Endothelial cell of umbilical vein (primary cell): ENCODE results near the gene SPATS2L. TPM values are rescaled to one million over a fixed set of nuclear protein-coding genes. Genes with fewer than 3 reads are reported as not detected.

Experiments used
- BruUV-seq: library from RNA; stranded (reverse); fragments of 400-500 nt; replicated peaks from 2 replicates; lab custom pipeline; 2021; lab: Mats Ljungman, UMichigan
- CTCF ChIA-PET: fragments of 300-600, 350-600 bp; sonication (Branson Sonifier 250); formaldehyde crosslinking; loops from one replicate; lab custom pipeline; 2021; ENCODE audit warnings: antibody characterized with exemption, inconsistent platforms; lab: Charles Lee
- POLR2A ChIA-PET: fragments of 300-600, 350-600 bp; sonication (Branson Sonifier 250); formaldehyde crosslinking; loops from one replicate; lab custom pipeline; 2021; ENCODE audit warnings: antibody characterized with exemption, inconsistent platforms; lab: Charles Lee
- DNase-seq: peaks from one replicate; pipeline ENCODE4 v3.0.0-alpha.2; 2011; ENCODE audit warnings: low read depth, low spot score
- FAIRE-seq: peaks from 2 replicates; lab custom pipeline; 2011; peaks lifted over from hg19 to GRCh38; lab: Jason Lieb, UNC
- H2AFZ ChIP-seq: 2 replicates; pipeline ENCODE4 v1.6.0; 2012; ENCODE audit warnings: low read depth, low read length, control low read depth, inconsistent platforms
- H3K27ac ChIP-seq: 2 replicates; pipeline ENCODE4 v1.5.1; 2011; ENCODE audit warnings: low read depth, mild to moderate bottlenecking, control low read depth, low read length, moderate library complexity; ENCODE audit not compliant: insufficient read depth
- H3K27me3 ChIP-seq, 2 experiments: 2 replicates each; pipeline versions ENCODE4 v1.6.0 to v1.6.1; 2011; ENCODE audit warnings: low read length in 2 of 2, mixed read lengths in 1 of 2; ENCODE audit not compliant: control insufficient read depth in 2 of 2, insufficient read depth in 2 of 2
- H3K36me3 ChIP-seq, 2 experiments: 2 replicates in 1 of 2; 3 replicates in 1 of 2; pipeline ENCODE4 v1.5.1; 2011; ENCODE audit warnings: low read length in 2 of 2, mild to moderate bottlenecking in 1 of 2, moderate library complexity in 1 of 2; ENCODE audit not compliant: control insufficient read depth in 2 of 2, insufficient read depth in 2 of 2; ENCODE audit errors: extremely low read depth in 1 of 2
- H3K4me1 ChIP-seq: 3 replicates; pipeline ENCODE4 v1.5.1; 2011; ENCODE audit warnings: mild to moderate bottlenecking, low read length; ENCODE audit not compliant: control insufficient read depth, insufficient read depth; ENCODE audit errors: extremely low read depth
- H3K4me2 ChIP-seq: 2 replicates; pipeline ENCODE4 v1.6.1; 2011; ENCODE audit warnings: low read length, control low read depth, mixed read lengths; ENCODE audit not compliant: insufficient read depth
- H3K4me3 ChIP-seq, 3 experiments: fragments of 200-600 bp in 1 of 3; sonication (generic), shearing (Covaris generic) in 1 of 3; replicated peaks in 1 of 3; 2 replicates each; pipeline ENCODE4 v1.5.1; 2011 to 2016; ENCODE audit warnings: control low read depth in 3 of 3, low read length in 3 of 3, mild to moderate bottlenecking in 2 of 3, inconsistent platforms in 1 of 3, low read depth in 1 of 3, moderate library complexity in 1 of 3; ENCODE audit not compliant: insufficient read depth in 1 of 3
- H3K79me2 ChIP-seq: 2 replicates; pipeline ENCODE4 v1.6.0; 2012; ENCODE audit warnings: low read length, inconsistent platforms; ENCODE audit not compliant: control insufficient read depth, insufficient read depth
- H3K9ac ChIP-seq: replicated peaks from 2 replicates; pipeline ENCODE3; 2011; ENCODE audit warnings: low read length, control low read depth; ENCODE audit not compliant: insufficient read depth; ENCODE audit errors: extremely low read depth
- H3K9me1 ChIP-seq: replicated peaks from 3 replicates; pipeline ENCODE4 v1.6.0; 2011; ENCODE audit warnings: mild to moderate bottlenecking, low read length; ENCODE audit not compliant: control insufficient read depth, insufficient read depth; ENCODE audit errors: extremely low read depth
- H3K9me3 ChIP-seq: replicated peaks from 2 replicates; pipeline ENCODE4 v1.5.1; 2012; ENCODE audit warnings: low read length, inconsistent platforms; ENCODE audit not compliant: control insufficient read depth, insufficient read depth
- H4K20me1 ChIP-seq: replicated peaks from 2 replicates; pipeline ENCODE3; 2011; ENCODE audit warnings: mild to moderate bottlenecking, low read length; ENCODE audit not compliant: control insufficient read depth, insufficient read depth; ENCODE audit errors: extremely low read depth
- CTCF ChIP-seq, 2 donors: IDR thresholded peaks; 1 replicate in 1 of 2; 2 replicates in 1 of 2; pipeline ENCODE4 v1.5.1; 2011; ENCODE audit warnings: low read length in 2 of 2, mild to moderate bottlenecking in 2 of 2, moderate library complexity in 2 of 2, control low read depth in 1 of 2, inconsistent platforms in 1 of 2, low read depth in 1 of 2; ENCODE audit not compliant: insufficient read depth in 1 of 2; ENCODE audit errors: extremely low read depth in 1 of 2
- EZH2 ChIP-seq: IDR thresholded peaks from 2 replicates; pipeline ENCODE4 v1.6.1; 2012; ENCODE audit warnings: borderline replicate concordance, low read depth, mild to moderate bottlenecking, moderate library complexity, low read length, inconsistent platforms; ENCODE audit not compliant: severe bottlenecking
- FOS ChIP-seq: IDR thresholded peaks from 2 replicates; pipeline ENCODE4 v1.6.1; 2011; ENCODE audit warnings: mild to moderate bottlenecking, low read length, moderate library complexity, borderline replicate concordance; ENCODE audit not compliant: insufficient read depth
- GATA2 ChIP-seq: IDR thresholded peaks from 2 replicates; pipeline ENCODE4 v1.7.0; 2011; ENCODE audit warnings: low read depth, mild to moderate bottlenecking, moderate library complexity, mixed read lengths, low read length; ENCODE audit not compliant: insufficient read length, insufficient read depth
- JUN ChIP-seq: IDR thresholded peaks from 2 replicates; pipeline ENCODE4 v1.6.1; 2011; ENCODE audit warnings: borderline replicate concordance, low read depth; ENCODE audit not compliant: insufficient read length, insufficient read depth
- MAX ChIP-seq: IDR thresholded peaks from 2 replicates; pipeline ENCODE4 v1.6.1; 2011; ENCODE audit not compliant: insufficient read depth, insufficient read length
- MYC ChIP-seq: IDR thresholded peaks from one replicate; pipeline ENCODE4 v1.6.1; 2011; ENCODE audit warnings: mild to moderate bottlenecking, low read depth, low read length
- POLR2A ChIP-seq: IDR thresholded peaks from 2 replicates; pipeline ENCODE4 v1.6.1; 2012; ENCODE audit warnings: low read depth, mild to moderate bottlenecking, control low read depth, low read length
- POLR2AphosphoS5 ChIP-seq: IDR thresholded peaks from 2 replicates; pipeline ENCODE4 v1.6.1; 2012; ENCODE audit warnings: low read depth, mild to moderate bottlenecking, control low read depth, low read length, moderate library complexity; ENCODE audit not compliant: insufficient read depth
- dilution Hi-C: fragments of 300-500 bp; cut with MboI; formaldehyde crosslinking; loops from one replicate; pipeline ENCODE4 v1.15.0; 2019; ENCODE audit warnings: low sequenced_read_pairs; ENCODE audit not compliant: extremely low pct_ligation_motif_present
- intact Hi-C: fragments of 100-400 bp; cut with micrococcal nuclease; formaldehyde crosslinking; loops from one replicate; pipeline ENCODE4 v1.10.0; 2022
- polyA plus RNA-seq, 4 experiments: library from polyadenylated mRNA; depleted of rRNA in 3 of 4; stranded (reverse) in 3 of 4; unstranded in 1 of 4; fragments of >200 nt; gene quantifications; 2 replicates each; pipeline versions ENCODE4 v1.2.1 to v1.2.3, GENCODE V29; 2011 to 2012; ENCODE audit warnings: missing spikeins in 1 of 4
- total RNA-seq: library from RNA; stranded (reverse); gene quantifications from 2 replicates; pipeline ENCODE4 v1.2.3, GENCODE V29; 2021

SPATS2L gene
- total and polyA plus RNA-seq, 2 donors (not counting 3 experiments of a cell fraction or from before 2014, with no cell fraction given) = 29.1 to 72.9 TPM

DNA sequence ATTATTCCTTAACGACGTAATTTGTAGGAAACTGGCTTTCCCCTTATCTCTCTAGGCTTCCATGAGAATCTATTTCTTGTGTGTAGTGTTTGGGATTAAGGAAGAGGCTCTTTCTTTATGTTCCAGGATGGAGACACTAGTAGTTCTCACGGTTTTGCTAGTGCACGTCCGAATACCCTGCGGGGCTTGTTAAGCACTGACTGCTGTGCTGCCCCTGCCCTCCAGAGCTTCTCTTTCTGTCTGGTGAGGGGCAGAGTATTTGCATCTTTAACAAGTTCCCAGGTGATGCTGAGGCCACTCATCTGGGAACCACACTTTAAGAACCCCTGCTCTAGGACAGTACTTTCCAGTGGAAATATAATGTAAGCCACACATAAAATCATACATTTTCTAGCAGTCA lies 76.4 kb downstream of the SPATS2L start:
- no peak for DNase-seq
- H3K9me1 ChIP-seq = no peaks in the 10 kb centered on the region
- no peak overlapping the region for H3K9ac ChIP-seq
- H3K36me3 ChIP-seq = no peaks in the 10 kb centered on the region
- intact Hi-C loops = loop anchor here (2.0 kb wide), 1 partner anchor 14 kb away; no protein-coding TSS in a partner anchor
- peaks cover 41% of the 10 kb centered on the region for H3K4me1 ChIP-seq
- ChIA-PET POLR2A (no interaction called here), CTCF (interaction anchor here (1.4 kb wide), 1 partner anchor 14 kb away, joined by 7 read pairs; no protein-coding TSS in a partner anchor)
- peaks cover 35% of the 10 kb centered on the region for H3K79me2 ChIP-seq
- no TSS peak for BruUV-seq
- H2AFZ ChIP-seq = no peak overlapping the region
- no peaks in the 10 kb centered on the region for H3K27me3 ChIP-seq
- peak overlapping the region; percentile 95 for H3K4me2 ChIP-seq
- no peaks in the 10 kb centered on the region for H4K20me1 ChIP-seq
- no peak overlapping the region for H3K4me3 ChIP-seq
- H3K9me3 ChIP-seq = no peaks in the 10 kb centered on the region
- H3K27ac ChIP-seq = no peak overlapping the region
- dilution Hi-C loops = no loop called here
- no peak for FAIRE-seq
- TF ChIP-seq EZH2 (no peak), MYC (no peak), MAX (no peak), POLR2AphosphoS5 (no peak), GATA2 (no peak), CTCF (IDR thresholded peaks at IDR 0.05; ENCODE audit: extremely low read depth in 1 of 2, insufficient read depth in 1 of 2, low read depth in 1 of 2, low read length in 2 of 2) (no peak), FOS (no peak), JUN (no peak), POLR2A (no peak)
